Effector memory CD8-positive, alpha-beta T cell (primary cell): Measurements from ENCODE around the gene S100A11.
A peak's percentile ranks its signal among the peaks of the same experiment; 100 is the strongest.

Experiments used
- ATAC-seq: fragments of 150-1000 bp; cut with Tn5 transposase; replicated peaks from 2 replicates; pipeline ENCODE4 v1.10.0; 2021; ENCODE audit warnings: mild to moderate bottlenecking, moderate library complexity
- DNase-seq, 3 experiments: peaks; one replicate each; pipeline ENCODE4 v3.0.0; 2021
- H3K27ac Mint-ChIP-seq, 2 donors: one replicate each; pipeline ENCODE4 v1.8.0; 2022; ENCODE audit warnings: mild to moderate bottlenecking in 2 of 2, mixed read lengths in 2 of 2, moderate library complexity in 2 of 2
- H3K27me3 Mint-ChIP-seq, 2 donors: one replicate each; pipeline ENCODE4 v1.8.0; 2022; ENCODE audit warnings: mixed read lengths in 2 of 2
- H3K36me3 Mint-ChIP-seq: one replicate; pipeline ENCODE4 v1.8.0; 2022; ENCODE audit warnings: mild to moderate bottlenecking, moderate library complexity, mixed read lengths; ENCODE audit not compliant: insufficient read depth
- H3K4me1 Mint-ChIP-seq, 2 donors: one replicate each; pipeline ENCODE4 v1.8.0; 2022; ENCODE audit warnings: low read depth in 2 of 2, mixed read lengths in 2 of 2
- H3K4me3 Mint-ChIP-seq, 2 donors: one replicate each; pipeline ENCODE4 v1.8.0; 2022; ENCODE audit warnings: mild to moderate bottlenecking in 2 of 2, mixed read lengths in 2 of 2, moderate library complexity in 2 of 2
- H3K9me3 Mint-ChIP-seq, 2 donors: one replicate each; pipeline ENCODE4 v1.8.0; 2022; ENCODE audit warnings: mixed read lengths in 2 of 2

Gene S100A11

DNA sequence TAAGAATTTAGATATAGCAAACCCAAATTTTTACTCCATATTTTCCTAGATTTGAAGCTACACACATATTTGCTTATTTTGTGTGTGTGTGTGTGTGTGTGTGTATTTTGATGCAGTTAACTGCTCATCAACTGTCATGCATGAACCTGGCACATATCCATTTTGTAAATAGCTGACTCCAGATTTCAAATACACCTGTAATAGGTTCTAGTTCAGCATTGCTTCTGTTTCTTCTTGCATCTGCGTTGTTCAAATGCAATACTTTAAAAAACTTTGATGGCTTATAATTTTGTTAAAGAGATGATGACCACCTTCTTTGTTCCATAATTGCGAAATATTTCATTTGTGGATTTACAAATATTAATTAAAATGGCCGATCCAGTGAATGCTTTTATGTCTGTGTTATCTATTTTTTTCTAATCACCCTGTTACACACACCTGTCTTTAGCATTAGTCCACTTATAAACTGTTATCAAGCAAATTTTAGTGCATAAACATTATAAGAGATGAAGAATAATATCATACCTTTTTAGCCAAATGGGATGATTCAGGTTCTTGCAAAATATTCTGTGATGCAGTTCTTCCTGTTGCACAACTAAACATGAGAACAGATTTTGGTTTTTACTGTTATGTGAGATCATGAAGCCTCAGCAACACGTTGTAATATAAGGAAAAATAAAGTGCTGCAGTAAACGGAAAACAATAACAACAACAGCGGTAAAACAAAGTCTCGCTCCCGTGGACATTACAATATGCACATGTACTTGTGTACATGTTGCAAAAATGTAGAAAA is 12.7 kb upstream of the S100A11 start:
- Mint-ChIP-seq H3K4me1 (peaks cover 18 to 22% of the 10 kb centered on the region in 2 donors), H3K36me3 (peaks cover 6% of the 10 kb centered on the region), H3K27ac (no peak overlapping the region), H3K27me3 (peaks cover 13 to 22% of the 10 kb centered on the region in 2 donors), H3K9me3 (no peaks in the 10 kb centered on the region), H3K4me3 (no peak overlapping the region)
- DNase-seq, result no peak
- no peak for ATAC-seq

DNA sequence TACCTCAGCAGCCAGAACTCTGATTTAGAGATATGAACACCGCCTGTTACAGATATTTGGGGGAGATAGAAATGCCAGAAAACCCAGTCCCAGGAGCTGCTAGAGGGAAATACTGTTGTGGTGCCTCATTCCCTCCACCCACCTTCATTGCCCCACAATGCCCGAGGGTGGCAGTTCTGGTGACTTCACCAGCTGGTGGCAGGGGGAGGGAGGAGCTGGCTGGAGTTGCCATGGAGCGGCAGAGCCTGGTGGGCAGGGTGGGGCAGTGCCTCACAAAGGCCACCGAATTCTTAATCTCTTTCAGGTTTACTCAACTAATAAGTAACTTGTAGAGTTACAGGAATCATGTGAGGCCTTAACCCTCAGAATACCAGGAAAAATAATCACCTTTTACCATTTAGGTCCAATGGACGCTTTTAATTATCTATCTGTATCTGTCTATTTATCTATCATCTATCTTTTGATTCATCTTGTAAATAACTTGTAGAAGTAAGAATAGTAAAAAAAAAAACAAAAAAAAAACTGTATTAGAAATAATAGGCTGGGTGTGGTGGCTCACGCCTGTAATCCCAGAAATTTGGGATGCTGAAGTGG is 11.7 kb upstream of the S100A11 start:
- H3K4me3 Mint-ChIP-seq, result peak overlapping the region; percentile 67 to 72
- peaks cover 3 to 13% of the 10 kb centered on the region in 2 donors for H3K27me3 Mint-ChIP-seq
- ATAC-seq, result peak; percentile 50
- peaks cover 18 to 22% of the 10 kb centered on the region in 2 donors for H3K4me1 Mint-ChIP-seq
- peak in 2 of 3 experiments; percentile 60 for DNase-seq
- peak overlapping the region; percentile 92 to 99 for H3K27ac Mint-ChIP-seq
- peaks cover 6% of the 10 kb centered on the region for H3K36me3 Mint-ChIP-seq
- no peaks in the 10 kb centered on the region for H3K9me3 Mint-ChIP-seq

DNA sequence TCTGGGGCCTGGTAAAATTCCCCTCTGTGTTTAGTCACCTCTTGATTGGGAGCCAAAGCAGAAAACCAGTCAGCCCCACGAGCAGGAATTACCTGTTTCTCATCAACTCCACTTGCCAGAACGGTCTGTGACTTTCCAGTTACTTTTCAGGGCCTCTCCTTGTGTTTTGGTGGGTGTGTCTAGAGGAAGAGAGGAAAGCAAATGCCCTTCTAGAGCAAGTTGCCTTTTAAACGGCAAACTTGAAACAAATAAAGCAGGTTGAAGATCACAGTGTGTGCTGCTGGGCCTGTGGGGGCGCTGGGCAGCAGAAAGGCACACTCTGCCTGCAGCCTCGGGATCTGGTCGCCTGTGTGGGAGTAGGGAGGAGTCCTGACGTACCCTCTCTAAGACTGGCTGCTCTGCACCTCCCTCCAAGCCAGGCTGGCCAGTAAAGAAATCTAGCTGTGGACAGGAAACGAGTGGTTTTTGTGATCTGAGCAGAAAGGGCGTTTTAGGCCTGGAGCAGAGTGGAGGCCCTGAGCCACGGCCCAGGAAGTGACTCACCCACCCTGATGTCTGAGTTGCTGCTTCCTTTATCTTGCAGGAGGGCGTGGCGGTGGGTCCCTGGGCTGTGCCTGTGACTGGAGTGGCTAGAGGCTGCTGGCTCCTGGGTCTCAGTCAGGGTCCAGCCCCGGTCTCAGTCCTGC is 11.1 kb upstream of the S100A11 start:
- H3K4me3 Mint-ChIP-seq, result peak overlapping the region; percentile 67 to 72
- DNase-seq (peak; percentile 76 to 81 (median 77)), ATAC-seq (peak; percentile 90)
- H3K4me1 Mint-ChIP-seq, result peaks cover 18 to 22% of the 10 kb centered on the region in 2 donors
- H3K27me3 Mint-ChIP-seq, result peaks cover 0 to 7% of the 10 kb centered on the region in 2 donors
- peak overlapping the region; percentile 92 to 99 for H3K27ac Mint-ChIP-seq
- peaks cover 6% of the 10 kb centered on the region for H3K36me3 Mint-ChIP-seq
- H3K9me3 Mint-ChIP-seq, result no peaks in the 10 kb centered on the region

DNA sequence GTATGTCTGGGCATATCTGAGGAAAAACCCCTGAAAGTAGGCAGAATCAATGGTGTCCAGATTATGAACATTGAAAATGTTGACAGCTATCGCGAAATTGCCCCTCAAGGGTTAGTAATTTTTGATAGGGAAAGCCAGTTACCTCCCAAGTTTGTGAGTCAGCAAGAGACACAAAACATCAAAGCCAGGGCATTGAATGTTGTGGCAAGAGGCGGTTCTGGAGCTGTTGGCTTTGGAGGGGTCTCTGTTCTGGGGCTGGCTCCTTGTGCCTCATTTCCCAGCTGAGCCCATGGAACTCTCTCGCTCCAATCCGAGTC is 10.6 kb upstream of the S100A11 start:
- DNase-seq (no peak), ATAC-seq (no peak)
- H3K9me3 Mint-ChIP-seq, result no peaks in the 10 kb centered on the region
- H3K27ac Mint-ChIP-seq, result peak overlapping the region; percentile 92 to 99
- H3K27me3 Mint-ChIP-seq, result peaks cover 0 to 2% of the 10 kb centered on the region in 2 donors
- peak overlapping the region; percentile 67 to 72 for H3K4me3 Mint-ChIP-seq
- H3K4me1 Mint-ChIP-seq, result peaks cover 15 to 18% of the 10 kb centered on the region in 2 donors
- peaks cover 6% of the 10 kb centered on the region for H3K36me3 Mint-ChIP-seq

DNA sequence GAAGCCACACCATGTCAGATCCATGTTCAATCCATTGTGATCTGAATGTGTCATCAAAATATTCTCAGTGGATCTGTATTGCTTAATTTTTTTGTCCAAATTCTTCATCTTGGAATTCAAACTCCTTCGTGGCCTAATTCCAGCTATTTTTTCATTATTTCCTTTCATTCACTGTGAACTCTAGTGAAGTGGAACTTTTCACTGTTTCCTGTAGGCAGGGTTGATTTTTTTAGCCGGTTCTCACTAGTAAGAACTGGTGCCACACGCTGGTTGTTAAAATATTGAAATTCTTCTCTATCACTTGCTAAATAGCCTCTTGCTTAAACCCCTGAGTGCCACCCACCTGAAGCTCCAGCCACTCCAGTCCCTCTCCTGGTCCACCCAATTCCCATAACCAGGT is 7.6 kb upstream of the S100A11 start:
- Mint-ChIP-seq H3K27me3 (no peaks in the 10 kb centered on the region), H3K4me1 (peaks cover 14 to 18% of the 10 kb centered on the region in 2 donors), H3K27ac (no peak overlapping the region), H3K4me3 (no peak overlapping the region), H3K36me3 (peaks cover 6% of the 10 kb centered on the region), H3K9me3 (no peaks in the 10 kb centered on the region)
- DNase-seq (no peak), ATAC-seq (no peak)

DNA sequence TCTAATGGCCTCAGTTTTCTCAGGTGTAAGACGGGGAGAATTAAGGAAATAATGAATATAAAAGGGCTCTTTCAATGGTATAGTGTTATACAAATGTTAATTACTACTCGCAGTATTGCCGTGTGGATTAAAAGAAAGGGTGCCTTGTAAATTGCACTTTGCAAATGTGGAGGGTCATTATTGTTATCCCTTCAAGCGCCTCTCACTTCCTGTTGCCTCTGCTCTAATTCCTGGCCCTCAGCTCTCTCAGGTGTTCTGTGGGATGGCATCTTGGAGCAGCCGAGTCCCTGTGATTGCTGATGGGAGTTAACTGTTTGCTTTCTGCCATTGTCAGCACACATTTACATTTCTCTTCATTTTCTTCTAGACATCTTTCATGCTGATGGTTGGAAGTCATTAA is 7.1 kb upstream of the S100A11 start:
- ATAC-seq (no peak), DNase-seq (no peak)
- H3K27me3 Mint-ChIP-seq, result no peaks in the 10 kb centered on the region
- no peak overlapping the region for H3K4me3 Mint-ChIP-seq
- no peaks in the 10 kb centered on the region for H3K9me3 Mint-ChIP-seq
- peaks cover 14 to 18% of the 10 kb centered on the region in 2 donors for H3K4me1 Mint-ChIP-seq
- no peak overlapping the region for H3K27ac Mint-ChIP-seq
- peaks cover 6% of the 10 kb centered on the region for H3K36me3 Mint-ChIP-seq

DNA sequence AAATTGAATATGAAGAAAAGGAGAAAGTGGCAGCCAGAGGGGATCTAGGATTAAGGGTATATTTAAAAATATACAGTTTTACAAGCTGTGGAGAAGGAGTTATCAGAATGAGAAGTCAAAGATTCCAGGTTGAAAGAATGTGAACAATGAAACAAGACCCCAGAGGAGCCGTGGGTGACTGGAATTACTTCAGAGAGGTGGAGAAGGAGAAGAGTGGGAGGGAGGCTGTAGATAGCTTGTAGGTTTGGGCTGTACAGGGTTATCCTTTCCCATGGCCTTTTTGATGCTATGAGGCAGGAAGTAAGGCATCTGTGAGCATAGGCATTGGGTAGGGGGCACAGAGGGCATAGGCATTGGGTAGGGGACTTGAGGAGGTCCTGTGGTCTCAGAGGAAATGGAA is 5.2 kb upstream of the S100A11 start:
- DNase-seq (no peak), ATAC-seq (no peak)
- no peak overlapping the region for H3K4me3 Mint-ChIP-seq
- no peak overlapping the region for H3K27ac Mint-ChIP-seq
- peaks cover 0 to 3% of the 10 kb centered on the region in 2 donors for H3K4me1 Mint-ChIP-seq
- no peaks in the 10 kb centered on the region for H3K27me3 Mint-ChIP-seq
- H3K9me3 Mint-ChIP-seq, result no peaks in the 10 kb centered on the region
- no peaks in the 10 kb centered on the region for H3K36me3 Mint-ChIP-seq

DNA sequence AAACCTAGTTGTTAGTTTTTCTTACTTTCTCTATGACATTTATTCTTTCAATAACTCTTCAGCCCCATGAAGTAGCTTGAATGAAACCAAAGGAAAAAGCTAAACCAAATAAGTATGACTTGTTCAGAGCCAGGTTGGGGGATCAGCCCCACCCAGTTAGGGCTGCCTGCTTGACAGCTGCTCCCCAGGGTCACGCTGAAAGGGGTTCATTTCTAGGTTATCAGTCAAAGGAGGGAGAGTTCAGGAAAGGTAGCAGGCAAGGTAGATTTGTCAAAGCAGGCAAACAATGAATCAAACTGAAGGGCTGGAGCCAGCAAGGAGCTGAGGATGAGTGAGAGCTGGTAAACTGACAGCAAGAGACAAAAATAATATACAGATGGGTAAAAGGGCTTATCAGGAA is 3.1 kb upstream of the S100A11 start:
- no peaks in the 10 kb centered on the region for H3K9me3 Mint-ChIP-seq
- H3K27ac Mint-ChIP-seq, result no peak overlapping the region
- H3K36me3 Mint-ChIP-seq, result peaks cover 16% of the 10 kb centered on the region
- peaks cover 10 to 14% of the 10 kb centered on the region in 2 donors for H3K4me1 Mint-ChIP-seq
- DNase-seq (no peak), ATAC-seq (no peak)
- no peaks in the 10 kb centered on the region for H3K27me3 Mint-ChIP-seq
- no peak overlapping the region for H3K4me3 Mint-ChIP-seq

DNA sequence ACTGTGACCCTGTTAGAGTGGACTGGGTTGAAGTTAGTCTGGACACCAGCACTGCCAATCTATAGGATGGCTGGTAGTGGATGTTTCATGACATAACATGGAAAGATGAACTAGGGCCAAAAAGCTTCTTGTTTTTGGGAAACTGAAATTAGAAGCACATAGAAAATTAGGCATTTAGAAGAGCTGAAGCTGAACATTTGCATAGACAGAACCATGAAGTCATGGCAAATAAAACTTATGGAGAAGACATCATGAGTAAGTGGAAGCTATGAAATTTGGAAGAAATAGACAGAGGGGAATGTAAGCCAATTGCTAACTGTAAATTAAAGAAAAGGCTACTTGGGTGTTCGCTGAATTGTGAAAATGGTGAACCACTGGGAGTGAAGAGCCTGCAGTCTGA is 2.7 kb upstream of the S100A11 start:
- peaks cover 15% of the 10 kb centered on the region in 2 donors for H3K4me1 Mint-ChIP-seq
- DNase-seq (no peak), ATAC-seq (no peak)
- no peaks in the 10 kb centered on the region for H3K9me3 Mint-ChIP-seq
- H3K27me3 Mint-ChIP-seq, result no peaks in the 10 kb centered on the region
- H3K36me3 Mint-ChIP-seq, result peaks cover 20% of the 10 kb centered on the region
- no peak overlapping the region for H3K4me3 Mint-ChIP-seq
- H3K27ac Mint-ChIP-seq, result no peak overlapping the region

DNA sequence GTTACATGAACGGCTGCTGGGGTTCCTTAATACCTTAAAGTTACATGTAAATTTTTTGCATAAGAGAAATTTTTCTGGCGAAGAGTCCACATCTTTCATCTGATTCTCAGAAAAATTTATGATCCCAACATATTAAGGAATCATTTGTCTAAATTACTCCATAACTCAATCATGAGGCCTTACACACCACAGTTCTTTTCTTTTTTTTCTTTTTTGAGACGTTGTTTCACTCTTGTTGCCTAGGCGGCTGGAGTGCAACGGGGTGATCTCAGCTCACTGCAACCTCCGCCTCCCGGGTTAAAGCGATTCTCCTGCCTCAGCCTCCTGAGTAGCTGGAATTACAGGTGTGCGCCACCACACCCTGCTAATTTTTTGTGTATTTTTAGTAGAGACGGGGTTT is 2.1 kb upstream of the S100A11 start:
- Mint-ChIP-seq H3K27ac (no peak overlapping the region), H3K4me3 (no peak overlapping the region), H3K27me3 (no peaks in the 10 kb centered on the region), H3K36me3 (peaks cover 26% of the 10 kb centered on the region), H3K9me3 (no peaks in the 10 kb centered on the region), H3K4me1 (peaks cover 15 to 19% of the 10 kb centered on the region in 2 donors)
- ATAC-seq (no peak), DNase-seq (no peak)

DNA sequence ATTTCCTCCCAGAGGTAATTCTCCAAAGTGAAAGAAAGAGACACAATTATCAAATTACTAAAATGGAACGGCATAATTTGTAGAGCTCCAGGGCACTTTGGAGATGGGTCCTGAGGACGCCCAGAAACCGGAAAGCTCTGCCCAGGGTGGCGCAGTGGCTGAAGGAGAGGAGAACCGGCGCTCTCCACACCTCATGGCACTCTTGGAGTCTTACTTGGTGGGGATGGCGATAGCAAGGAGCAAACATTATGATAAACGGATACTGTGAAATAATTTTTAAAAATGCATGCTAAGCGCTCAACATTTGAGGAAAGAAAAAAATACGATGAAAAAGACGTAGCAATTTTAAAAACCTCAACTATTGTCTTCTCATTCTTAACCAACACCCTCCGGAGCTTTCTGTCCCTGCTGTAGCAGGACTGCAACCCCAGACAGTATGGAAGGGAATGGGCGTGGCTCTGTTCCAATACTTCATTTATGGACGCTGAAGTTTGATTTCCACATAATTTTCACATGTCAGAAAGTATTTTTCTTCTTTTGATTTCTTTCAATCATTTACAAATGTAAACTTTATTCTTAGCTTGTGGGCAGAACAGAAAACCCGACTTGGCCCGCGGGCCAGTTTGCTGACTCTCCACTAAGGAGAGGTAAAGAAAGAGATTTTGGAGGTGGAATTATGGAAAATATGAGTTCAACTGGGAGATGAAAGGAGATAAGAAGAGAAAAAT is 1.1 kb downstream of the S100A11 start:
- peak; percentile 12 for ATAC-seq
- Mint-ChIP-seq H3K36me3 (peaks cover 49% of the 10 kb centered on the region), H3K27ac (peak overlapping the region; percentile 97), H3K27me3 (no peaks in the 10 kb centered on the region), H3K9me3 (no peaks in the 10 kb centered on the region), H3K4me3 (peak overlapping the region; percentile 87 to 89), H3K4me1 (peaks cover 21 to 28% of the 10 kb centered on the region in 2 donors)
- DNase-seq, result no peak

DNA sequence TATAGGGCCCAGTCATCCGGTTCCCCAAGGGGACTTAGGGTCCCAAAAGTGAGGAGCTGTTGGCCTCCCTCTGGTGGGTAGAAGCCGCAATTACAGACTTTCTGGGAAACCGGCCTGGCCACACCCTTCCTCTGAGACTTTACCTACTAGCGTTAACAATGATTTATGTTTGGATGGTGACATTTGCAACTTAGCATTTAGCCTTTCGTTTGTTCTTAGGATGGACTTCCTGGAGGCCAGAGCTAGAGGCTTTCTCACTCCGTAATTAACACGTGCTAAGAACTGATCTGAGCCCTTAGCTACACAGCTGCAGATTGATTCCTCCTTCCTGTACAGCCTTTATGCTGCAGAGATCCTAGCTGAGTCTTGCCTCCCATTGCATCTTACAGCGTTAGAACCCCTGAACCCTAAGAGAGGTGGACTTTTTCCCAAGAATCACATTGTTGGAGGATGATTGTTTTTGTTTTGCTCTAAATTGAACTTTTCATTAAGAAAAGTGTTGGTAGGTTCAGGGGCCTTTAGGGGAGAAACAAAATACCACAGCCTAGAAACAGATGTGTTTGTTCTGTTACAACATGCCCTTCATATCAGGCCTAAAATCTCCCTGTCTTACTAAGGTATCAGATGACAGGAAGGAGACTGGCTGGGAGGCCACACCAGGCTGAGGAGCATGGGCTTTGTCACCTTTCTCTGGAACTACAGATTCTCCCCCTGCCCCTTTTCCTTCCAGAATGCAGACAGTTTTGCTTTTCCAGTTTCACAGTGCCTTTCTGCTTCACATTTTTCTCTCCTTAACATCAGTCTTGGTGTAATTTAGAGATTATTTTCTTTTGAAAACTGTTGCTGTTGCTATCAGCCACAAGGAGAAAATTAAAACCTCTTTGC is 1.9 kb downstream of the S100A11 start:
- no peaks in the 10 kb centered on the region for H3K27me3 Mint-ChIP-seq
- DNase-seq (peak; percentile 43 to 63 (median 46)), ATAC-seq (peak; percentile 86)
- peaks cover 55% of the 10 kb centered on the region for H3K36me3 Mint-ChIP-seq
- H3K4me3 Mint-ChIP-seq, result peak overlapping the region; percentile 87 to 89
- H3K27ac Mint-ChIP-seq, result peak overlapping the region; percentile 97
- no peaks in the 10 kb centered on the region for H3K9me3 Mint-ChIP-seq
- peaks cover 21 to 30% of the 10 kb centered on the region in 2 donors for H3K4me1 Mint-ChIP-seq
